DMS53 treated with DMSO at 0.1 percent for 48 hours (cell line): ENCODE measurements around the gene FADD.

Experiments used
- DNase-seq: peaks from one replicate; lab custom pipeline; 2025; ENCODE audit not compliant: unreplicated experiment; lab: John Stamatoyannopoulos, UW

Gene FADD, protein sequence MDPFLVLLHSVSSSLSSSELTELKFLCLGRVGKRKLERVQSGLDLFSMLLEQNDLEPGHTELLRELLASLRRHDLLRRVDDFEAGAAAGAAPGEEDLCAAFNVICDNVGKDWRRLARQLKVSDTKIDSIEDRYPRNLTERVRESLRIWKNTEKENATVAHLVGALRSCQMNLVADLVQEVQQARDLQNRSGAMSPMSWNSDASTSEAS

DNA sequence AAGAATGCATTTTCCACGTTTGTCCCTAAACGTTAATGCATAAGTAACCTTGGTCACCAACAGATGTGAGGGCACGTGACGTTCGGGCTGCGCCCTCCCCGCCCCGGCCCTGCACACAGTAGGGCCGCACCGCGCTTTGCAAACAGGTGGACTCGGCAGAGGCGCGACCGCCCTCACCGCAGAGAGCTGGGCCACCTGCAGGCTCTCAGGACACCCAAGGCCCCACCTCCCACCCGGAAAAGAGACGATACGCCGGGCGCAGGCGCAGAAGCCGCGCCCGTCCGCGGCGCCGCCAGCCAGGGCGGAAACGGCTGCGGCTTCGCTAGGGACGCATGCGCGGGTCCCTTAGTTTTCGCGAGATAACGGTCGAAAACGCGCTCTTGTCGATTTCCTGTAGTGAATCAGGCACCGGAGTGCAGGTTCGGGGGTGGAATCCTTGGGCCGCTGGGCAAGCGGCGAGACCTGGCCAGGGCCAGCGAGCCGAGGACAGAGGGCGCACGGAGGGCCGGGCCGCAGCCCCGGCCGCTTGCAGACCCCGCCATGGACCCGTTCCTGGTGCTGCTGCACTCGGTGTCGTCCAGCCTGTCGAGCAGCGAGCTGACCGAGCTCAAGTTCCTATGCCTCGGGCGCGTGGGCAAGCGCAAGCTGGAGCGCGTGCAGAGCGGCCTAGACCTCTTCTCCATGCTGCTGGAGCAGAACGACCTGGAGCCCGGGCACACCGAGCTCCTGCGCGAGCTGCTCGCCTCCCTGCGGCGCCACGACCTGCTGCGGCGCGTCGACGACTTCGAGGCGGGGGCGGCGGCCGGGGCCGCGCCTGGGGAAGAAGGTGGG, at the start of gene FADD:
TSS of gene FADD (plus strand) at position 377 of the 831 bp plus-strand sequence. CDS start at position 541, 164 bp downstream.
- DNase-seq: peak; percentile 98

DNA sequence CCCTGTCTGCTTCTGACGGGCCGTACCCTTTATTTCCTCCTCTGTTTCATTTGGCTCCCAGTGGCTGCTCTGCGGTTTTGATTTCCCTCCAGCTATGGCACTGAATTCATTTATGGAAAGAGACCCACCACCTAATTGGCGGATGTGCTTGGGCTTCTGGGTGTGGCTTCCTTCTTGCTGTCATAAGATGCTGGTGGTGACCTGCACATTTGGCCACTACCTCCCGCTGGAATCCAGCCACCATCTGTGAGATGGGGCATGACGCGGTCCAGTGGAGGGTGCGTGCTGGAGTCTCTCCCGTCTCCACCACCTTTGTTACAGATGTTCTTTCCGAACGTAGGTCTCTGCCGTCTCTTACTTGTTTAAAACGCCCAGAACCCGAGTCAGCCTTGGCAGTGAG, 47.7 kb upstream of the FADD start:
- no peak for DNase-seq

DNA sequence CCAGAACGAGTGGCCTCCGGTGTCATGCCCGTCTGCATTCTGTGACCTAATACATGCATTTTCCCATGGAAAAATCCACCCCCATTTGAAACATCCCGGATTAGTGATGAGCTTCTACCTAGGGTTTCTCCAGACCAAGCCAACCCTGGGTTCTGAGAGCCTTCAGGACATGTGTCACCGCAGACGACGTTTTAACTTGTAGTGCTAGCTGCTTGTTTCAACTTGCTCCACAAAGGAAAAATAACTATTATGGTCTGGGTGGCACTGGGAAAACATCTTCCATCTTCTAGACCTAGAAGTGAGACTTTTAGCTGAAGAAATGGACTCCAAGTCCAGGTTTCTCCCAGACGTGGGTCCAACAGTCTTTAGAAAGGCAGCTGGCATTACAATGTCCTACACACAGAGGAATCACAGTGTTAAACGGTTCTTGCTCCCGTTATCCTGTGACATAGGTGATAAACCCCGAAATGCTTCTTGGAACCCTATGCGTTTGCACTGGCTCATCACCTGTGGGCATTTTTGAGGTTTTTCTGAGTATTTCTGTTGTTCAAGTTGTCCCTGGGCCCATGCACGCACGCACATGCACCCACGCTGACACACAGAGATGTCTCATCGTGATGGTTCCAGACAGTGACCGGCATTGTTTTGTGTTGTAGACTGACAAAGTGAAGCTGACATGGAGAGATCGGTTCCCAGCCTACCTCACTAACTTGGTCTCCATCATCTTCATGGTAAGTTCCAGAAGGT, 46.6 kb upstream of the FADD start:
- no peak for DNase-seq

DNA sequence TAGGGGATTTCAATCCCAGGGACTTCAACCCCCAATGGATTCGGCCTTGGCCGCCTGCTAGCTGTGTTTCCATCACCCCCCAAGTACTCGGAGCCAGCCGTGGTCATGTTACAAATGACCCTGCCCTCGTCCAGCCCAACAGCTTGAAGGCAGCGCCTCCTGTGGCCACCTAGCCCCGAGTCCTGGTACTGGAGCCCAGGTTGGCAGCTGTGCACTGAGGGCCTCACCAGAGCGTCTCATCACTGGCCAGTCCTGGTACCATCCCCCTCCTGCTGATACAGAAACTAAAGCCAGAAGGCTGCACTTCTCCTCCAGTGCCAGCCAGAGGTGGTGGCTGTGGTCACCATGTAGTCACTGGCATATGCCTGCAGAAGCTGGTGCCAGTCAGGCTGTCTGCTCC, 44.9 kb upstream of the FADD start:
- DNase-seq: no peak

DNA sequence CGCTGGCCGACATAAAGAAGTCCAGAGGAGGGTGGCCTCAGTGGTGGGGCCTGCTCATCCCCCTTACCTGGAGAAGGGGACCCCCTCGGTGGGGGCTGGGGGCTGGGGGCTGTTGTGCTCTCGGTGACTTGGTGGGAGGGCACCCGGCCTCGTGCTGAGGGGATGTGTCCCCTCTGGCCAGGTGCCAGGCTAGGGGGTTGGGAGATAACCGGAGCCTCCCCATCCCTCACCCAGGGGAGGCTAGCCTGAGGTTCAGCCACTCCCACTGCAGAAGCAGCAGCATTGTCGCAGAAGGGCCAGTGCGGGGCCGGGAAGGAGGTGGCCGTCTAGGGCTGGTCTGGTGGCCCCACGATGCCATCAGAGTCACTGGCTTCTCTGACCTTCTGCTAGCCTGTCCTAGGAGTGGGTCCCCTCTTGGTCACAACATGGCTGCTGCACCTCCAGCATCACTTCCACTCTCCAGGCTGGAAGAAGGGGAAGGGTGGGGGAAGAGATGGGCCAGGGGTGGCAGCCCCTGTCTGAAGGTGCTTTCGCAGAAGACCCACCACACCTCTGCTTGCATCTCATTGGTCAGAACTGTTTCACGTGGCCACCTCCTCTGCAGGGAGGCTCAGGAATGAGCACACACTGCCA, 44.2 kb upstream of the FADD start:
- no peak for DNase-seq

DNA sequence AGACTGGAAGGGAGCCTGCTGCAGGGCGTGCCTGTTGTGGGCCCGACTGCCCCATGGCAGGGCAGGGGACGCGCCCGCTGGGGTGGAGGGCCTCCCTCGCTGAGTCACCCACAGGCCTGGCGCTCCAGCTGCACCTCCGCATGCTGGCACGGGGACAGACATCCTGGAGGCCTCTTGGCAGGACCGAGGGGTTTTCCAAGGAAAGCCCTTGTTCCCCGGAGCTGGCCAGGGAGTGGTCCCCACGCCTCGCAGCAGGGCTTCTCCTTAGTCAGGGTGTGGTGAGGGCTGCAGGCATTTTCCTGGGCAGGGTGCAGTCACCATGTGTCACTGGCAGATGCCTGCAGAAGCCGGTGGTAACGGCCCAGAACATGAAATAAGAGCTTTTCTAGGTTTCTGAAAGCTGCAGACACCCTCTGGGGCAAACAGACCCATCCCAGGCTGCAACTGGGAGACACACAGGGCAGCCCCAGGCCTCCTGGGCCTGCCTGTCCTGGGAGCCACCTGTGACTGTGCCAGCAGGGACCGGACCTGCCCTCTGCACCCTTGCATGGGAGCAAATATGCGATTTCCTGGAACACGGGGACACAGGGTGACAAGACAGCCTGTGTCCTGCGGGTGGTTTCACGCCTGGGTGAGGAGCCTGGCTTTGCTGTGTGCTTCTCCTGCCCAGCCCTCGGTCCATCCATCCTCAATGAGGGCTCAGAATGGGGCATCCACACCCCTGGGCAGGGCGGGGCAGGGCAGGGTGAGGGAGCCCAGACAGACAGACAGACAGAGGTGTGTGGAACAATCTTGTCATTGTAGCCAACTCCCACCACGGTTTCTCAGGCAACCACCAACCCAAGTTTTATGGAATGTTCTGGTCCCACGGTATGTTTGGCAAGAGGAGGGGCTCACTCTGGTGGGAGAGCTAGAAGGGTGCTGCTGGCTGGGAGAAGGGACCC, 43.2 kb upstream of the FADD start:
- DNase-seq: no peak

DNA sequence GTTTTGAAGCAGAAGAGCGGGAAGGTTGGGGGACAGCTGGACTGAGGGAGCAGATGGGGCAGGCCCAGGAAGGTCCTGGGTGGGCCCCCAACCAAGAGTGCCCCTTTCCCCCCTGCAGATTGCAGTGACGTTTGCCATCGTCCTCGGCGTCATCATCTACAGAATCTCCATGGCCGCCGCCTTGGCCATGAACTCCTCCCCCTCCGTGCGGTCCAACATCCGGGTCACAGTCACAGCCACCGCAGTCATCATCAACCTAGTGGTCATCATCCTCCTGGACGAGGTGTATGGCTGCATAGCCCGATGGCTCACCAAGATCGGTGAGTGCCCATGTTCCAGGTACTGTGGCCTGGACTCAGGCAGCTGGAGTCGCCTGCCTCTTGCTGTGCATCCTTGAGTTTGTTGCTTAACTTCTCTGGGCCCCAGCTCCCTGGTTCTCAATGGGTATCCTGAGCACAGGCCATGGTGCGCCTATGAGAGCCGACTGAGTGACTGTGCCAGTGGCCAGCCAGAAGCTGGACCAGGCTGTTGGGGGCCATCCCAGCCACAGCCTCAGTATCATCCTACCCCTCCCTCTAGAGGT, 42.0 kb upstream of the FADD start:
- no peak for DNase-seq

DNA sequence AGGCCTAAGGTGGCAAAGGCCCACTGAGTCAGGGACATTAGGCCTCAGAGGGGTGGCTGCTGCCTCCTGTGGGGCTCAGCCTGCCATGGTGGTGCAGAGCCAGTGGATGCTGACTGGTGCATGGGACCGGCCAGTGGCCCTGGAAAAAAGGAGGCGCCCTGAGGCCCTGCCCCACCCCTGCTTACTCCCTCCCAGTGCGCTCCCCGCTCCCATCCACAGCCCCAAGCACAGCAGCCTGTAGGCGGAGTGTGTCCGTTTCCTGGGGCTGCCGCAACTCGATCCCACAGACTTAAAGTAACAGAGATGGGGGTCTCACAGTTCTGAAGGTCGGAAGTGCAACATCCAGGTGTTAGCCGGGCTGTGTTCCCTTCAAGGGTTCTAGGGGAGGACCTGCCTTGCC, 38.4 kb upstream of the FADD start:
- DNase-seq: no peak

DNA sequence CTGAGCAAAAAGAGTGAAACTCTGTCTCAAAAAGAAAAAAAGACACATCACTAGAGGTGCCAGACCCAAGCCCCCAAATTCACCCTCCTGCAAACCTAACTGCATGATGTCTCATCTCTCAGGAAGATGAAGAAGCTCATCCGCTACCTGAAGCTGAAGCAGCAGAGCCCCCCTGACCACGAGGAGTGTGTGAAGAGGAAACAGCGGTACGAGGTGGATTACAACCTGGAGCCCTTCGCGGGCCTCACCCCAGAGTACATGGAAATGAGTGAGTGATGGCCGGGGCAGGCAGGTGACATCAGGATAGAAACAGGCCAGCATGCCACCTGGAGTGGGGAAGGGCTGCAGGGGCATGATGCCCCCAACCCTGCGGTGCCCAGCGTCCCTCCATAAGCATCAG, 36.0 kb upstream of the FADD start:
- no peak for DNase-seq

DNA sequence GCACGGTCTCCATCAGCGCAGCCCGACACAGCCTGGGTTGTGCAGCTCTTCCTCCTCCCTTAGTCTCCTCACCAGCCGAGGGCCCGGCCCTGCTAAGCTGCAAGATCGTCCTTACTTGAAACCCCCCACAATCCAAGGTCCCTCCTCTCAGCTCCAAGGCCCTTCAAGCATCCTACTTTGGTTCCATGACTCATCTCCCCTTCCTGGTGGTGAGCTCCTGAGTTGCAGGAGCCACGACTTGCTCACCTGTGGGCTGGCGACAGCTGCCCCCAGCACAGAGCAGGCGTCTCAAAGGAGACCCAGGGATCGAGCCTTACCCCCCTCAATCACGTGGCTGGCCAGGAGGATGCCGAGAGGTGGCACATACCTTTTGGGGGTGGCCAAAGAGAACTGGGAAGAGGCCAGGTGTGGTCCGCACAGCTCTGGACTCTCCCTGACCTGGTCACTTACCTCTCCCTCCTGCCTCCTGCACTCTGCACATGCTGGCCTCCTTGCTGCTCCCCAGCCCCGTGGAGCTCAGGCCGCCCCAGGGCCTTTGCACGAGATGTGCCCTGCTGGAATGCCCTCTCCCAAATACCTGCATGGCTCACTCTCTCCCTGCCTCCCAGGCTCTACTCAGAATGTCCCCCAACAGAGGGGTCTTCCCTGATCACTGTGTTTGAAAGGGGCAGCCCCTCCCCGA, 35.2 kb upstream of the FADD start:
- DNase-seq: no peak

DNA sequence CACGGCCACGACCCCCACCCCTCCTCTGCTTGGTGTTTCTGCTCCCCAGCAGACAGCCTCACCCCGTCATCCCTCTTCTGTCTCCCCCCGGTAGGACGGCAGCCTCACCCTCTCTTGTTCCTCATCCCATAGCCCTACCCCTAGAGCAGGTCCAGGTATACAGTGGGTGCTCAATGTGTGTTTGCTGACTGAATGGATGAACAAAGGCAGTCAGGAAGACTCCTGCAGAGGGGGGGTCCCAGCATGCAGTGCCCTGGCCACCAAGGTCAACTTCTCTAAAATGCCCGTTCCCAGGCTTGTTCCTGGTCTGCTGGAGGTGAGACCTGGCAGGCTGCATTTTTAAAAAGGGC, 34.7 kb upstream of the FADD start:
- DNase-seq: no peak

DNA sequence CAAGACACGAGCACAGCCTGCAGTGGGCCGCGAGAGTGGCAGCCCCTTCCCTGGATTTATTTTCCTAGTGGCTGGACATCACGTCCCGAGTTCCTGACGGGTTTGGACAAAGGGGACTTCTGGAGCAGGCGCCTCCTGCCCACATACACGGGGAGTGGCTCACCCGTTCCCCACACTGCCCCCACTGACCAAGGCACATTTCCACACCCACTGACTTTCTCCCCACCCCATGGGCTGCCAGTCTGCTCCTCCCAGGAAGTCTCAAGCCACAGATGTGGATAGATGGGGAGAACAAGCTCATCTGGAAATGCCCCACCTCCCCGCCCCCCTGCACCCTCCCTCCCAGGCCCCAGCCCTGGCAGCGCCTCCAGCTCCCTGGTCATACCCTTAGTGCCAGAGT, 34.0 kb upstream of the FADD start:
- no peak for DNase-seq

DNA sequence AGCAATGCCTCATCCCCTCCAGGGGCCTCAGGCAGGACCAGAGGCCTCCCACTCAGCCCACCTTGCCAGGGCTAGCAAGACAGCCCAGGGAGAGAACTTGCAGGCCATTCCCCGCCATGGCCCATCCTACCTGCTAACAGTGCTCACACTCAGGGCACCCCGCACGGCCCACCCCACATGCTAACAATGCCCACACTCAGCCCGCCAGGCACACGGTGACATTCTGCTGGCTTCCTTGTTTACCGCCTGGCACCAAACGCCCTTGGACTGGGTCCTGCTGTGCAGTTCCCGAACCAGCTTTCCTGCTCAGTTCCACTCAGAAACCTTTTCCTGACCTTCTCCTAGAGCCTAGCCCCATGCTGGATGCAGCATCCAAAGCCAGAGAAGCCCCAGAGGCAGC, 33.5 kb upstream of the FADD start:
- no peak for DNase-seq

DNA sequence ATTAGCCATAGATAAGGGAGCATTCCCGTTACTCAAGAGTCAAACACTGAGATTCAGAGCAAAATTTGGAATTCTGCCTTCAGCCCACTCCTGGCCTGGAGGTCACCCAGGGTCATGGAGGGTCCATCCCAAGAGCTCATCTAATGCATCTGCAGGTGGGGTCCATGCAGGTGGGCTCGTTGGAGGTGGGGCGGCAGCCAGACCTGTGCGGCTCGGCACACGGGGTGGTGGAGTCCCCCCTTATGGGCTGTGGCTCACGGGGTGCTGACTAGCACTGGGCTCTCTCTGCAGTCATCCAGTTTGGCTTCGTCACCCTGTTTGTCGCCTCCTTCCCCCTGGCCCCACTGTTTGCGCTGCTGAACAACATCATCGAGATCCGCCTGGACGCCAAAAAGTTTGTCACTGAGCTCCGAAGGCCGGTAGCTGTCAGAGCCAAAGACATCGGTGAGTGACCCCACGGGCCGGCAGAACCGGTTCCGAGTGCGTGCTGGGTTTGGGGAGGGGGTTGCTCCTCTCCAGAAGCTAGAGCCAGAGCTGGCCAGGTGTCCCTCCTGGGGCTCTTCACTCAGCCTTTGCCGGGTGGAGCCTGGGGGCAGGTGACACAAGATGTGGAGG, 32.4 kb upstream of the FADD start:
- no peak for DNase-seq

DNA sequence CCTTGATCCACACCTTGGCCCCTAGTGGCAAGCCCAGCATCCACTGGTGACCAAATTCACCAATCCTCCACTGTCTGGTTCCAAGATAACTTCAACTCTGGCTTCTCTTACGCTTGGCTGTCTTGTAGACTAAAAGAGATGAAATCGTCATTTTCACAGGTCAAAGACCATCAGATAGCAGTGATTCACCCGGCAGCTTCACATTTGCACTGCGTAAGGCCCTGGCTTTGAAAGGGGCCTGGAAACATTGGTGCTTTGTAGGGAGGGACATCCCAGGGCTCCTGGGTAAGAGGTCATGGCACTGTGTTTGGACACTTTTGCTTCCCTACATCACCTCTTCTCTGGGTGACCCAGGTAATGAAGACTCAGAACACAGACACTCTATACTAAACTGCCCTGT, 30.1 kb upstream of the FADD start:
- no peak for DNase-seq

DNA sequence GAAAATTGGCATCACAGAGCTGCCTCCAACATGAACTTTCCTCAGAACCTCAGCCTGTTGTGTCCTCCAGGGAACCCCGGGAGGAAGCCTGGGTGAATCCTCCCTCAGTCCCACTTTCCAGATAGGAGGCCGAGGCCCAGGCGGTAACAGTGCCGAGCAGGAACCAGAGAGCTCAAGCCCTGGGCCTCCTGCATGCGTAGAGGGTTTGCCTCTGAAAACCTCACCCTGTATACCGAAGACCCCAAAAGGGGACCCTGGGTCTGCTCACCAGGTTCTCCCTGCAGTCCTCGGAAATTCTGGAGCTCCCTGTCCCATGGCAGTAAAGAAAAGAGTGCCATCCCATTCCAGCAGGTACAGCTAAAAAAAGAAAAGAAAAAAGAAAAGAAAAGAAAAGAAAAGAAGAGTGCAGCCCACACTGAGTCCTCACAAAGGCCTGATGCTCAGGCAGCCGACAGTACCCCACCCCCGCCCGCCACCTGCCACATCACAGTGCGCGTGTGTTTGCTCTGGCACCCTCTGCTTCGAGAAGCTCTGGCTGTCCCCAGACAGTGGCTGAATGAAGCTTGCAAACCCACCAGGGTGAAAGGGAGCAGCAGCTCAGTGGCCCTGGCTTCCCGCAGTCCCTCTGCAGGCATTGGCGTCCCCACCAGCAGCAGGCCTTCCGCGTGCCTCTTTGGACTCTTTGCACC, 28.4 kb upstream of the FADD start:
- no peak for DNase-seq

DNA sequence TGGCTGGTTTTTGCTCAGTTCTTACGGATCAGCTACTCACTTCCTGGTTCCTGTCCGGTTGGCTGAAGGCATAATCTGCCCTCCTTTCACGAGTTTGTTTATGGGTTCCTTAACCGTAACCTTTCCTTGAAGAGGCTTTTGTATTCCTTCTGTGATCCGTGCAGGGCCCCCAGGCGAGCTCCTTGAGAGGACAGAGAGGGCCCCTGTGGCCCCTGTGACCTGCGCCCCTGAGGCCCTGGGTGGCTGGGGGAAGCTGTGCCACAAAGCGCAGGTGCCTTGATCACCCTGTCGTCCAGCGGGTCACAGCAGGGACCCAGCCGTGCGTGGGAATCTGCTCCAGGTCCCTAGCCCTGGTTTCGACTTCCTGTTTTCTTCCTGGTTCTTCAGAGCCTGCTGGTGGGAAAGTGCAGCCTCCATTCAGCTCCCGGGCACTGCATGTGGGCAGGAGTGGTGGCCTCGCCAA, 27.8 kb upstream of the FADD start:
- DNase-seq: no peak

DNA sequence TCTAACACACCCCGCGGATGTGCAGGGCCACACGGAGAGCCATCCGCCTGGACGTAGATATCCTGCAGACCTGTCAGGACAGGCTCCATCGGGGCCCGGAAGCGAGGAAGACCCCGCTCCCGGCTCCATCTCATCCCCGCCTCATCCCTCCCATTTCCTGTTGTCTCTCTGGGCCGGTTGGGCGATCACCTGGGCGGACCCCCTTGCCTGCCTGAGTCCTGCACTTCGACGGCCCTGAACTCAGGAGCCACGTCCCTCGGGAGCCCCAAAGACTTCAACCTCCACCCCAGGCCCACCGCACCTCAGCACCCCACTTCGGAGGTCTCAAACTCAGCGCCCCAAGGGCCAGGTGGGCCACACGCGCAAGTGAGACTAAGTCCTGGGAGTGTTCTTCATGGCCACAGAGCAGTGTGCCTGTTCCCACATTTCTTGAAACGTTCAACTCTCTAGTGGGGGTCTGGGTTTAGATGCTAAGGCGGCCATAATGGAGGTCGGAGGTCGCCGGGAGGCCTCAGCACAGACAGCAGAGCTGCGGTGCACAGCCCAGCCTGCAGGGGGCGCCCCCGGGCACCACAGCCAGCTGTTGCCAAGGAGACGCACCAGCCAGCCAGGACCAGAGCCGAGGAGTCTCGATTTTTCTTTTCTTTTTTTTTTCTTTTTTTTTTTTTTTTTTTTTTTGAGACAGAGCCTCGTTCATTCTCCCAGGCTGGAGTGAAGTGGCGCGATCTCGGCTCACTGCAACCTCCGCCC, 26.0 kb upstream of the FADD start:
- no peak for DNase-seq
